DMS79 (cell line): ENCODE measurements around the gene TTC12.

Source experiments
- DNase-seq: peaks from one replicate; lab custom pipeline; 2025; lab: John Stamatoyannopoulos, UW

TTC12 gene

GRCh38 chr11:113405724-113406478, 91.5 kb downstream of the TTC12 start:
- DNase-seq: no peak

- DNase-seq: no peak
Measured at GRCh38 chr11:113407163-113407562, 92.8 kb downstream of the TTC12 start.

- no peak for DNase-seq
Measured at GRCh38 chr11:113408206-113408605, 93.8 kb downstream of the TTC12 start.

- DNase-seq: no peak
Measured at GRCh38 chr11:113408887-113409286, 94.5 kb downstream of the TTC12 start.

GRCh38 chr11:113409526-113409925, 95.1 kb downstream of the TTC12 start:
- DNase-seq: no peak

GRCh38 chr11:113410414-113411135, 96.2 kb downstream of the TTC12 start:
- no peak for DNase-seq

GRCh38 chr11:113411536-113411935, 97.2 kb downstream of the TTC12 start:
- DNase-seq: no peak

- no peak for DNase-seq
Measured at GRCh38 chr11:113412675-113413074, 98.3 kb downstream of the TTC12 start.

- DNase-seq: no peak
Measured at GRCh38 chr11:113415343-113415742, 101.0 kb downstream of the TTC12 start.
